SK-N-SH treated with all-trans-retinoic acid at 6 μM for 48 hours (cell line): ENCODE results near the gene MS4A18.

Experiments used
- ATAC-seq: fragments of 200-7000 bp; cut with Tn5 transposase; 3 replicates; pipeline ENCODE4 v1.9.1; 2020; ENCODE audit warnings: mild to moderate bottlenecking, moderate library complexity
- ARNTL ChIP-seq: fragments of 450-650 bp; formaldehyde crosslinking; IDR thresholded peaks from 2 replicates; pipeline ENCODE4 v1.5.0; 2020; ENCODE audit warnings: low read depth, mild to moderate bottlenecking, moderate library complexity, borderline replicate concordance
- BACH2 ChIP-seq: fragments of 250-450 bp; sonication (Bioruptor Pico); IDR thresholded peaks from 2 replicates; pipeline ENCODE4 v1.9.0; 2021; ENCODE audit warnings: mild to moderate bottlenecking, borderline replicate concordance
- CSDC2 ChIP-seq: fragments of 250-450 bp; sonication (Bioruptor Pico); IDR thresholded peaks from 2 replicates; pipeline ENCODE4 v1.5.0; 2020; ENCODE audit warnings: mild to moderate bottlenecking, moderate library complexity
- ESRRG ChIP-seq: fragments of 250-450 bp; sonication (Bioruptor Pico); IDR thresholded peaks from 2 replicates; pipeline ENCODE4 v1.6.1; 2021; ENCODE audit warnings: mild to moderate bottlenecking
- GLIS3 ChIP-seq: fragments of 250-450 bp; sonication (Bioruptor Pico); IDR thresholded peaks from 2 replicates; pipeline ENCODE4 v1.5.0; 2020; ENCODE audit warnings: mild to moderate bottlenecking, moderate library complexity
- ISL1 ChIP-seq: fragments of 250-450 bp; sonication (Bioruptor Pico); IDR thresholded peaks from 2 replicates; pipeline ENCODE4 v2.1.2; 2022; ENCODE audit warnings: mild to moderate bottlenecking, moderate library complexity
- POU6F1 ChIP-seq: fragments of 250-450 bp; sonication (Bioruptor Pico); IDR thresholded peaks from 2 replicates; pipeline ENCODE4 v1.8.0; 2021; ENCODE audit warnings: low read depth, mild to moderate bottlenecking, moderate library complexity, borderline replicate concordance
- PPARA ChIP-seq: fragments of 250-450 bp; sonication (Bioruptor Pico); IDR thresholded peaks from 2 replicates; pipeline ENCODE4 v1.5.0; 2020; ENCODE audit warnings: mild to moderate bottlenecking, borderline replicate concordance
- RARB ChIP-seq: fragments of 250-450 bp; sonication (Bioruptor Pico); IDR thresholded peaks from 2 replicates; pipeline ENCODE4 v1.8.0; 2021; ENCODE audit warnings: mild to moderate bottlenecking, moderate library complexity
- SNAI2 ChIP-seq: fragments of 250-450 bp; sonication (Bioruptor Pico); IDR thresholded peaks from 2 replicates; pipeline ENCODE4 v1.5.0; 2020; ENCODE audit warnings: mild to moderate bottlenecking, moderate library complexity
- TCF4 ChIP-seq: fragments of 250-450 bp; sonication (Bioruptor Pico); IDR thresholded peaks from 2 replicates; pipeline ENCODE4 v1.8.0; 2021; ENCODE audit warnings: mild to moderate bottlenecking, moderate library complexity, borderline replicate concordance
- TOX ChIP-seq: fragments of 250-450 bp; sonication (Bioruptor Pico); IDR thresholded peaks from 2 replicates; pipeline ENCODE4 v1.8.0; 2021; ENCODE audit warnings: mild to moderate bottlenecking, moderate library complexity, borderline replicate concordance
- TSHZ2 ChIP-seq: fragments of 250-450 bp; sonication (Bioruptor Pico); IDR thresholded peaks from 2 replicates; pipeline ENCODE4 v1.5.0; 2020; ENCODE audit warnings: mild to moderate bottlenecking, moderate library complexity
- ZC3H10 ChIP-seq: fragments of 250-450 bp; sonication (Bioruptor Pico); IDR thresholded peaks from 2 replicates; pipeline ENCODE4 v1.5.1; 2021; ENCODE audit warnings: mild to moderate bottlenecking, moderate library complexity
- ZFP3 ChIP-seq: fragments of 250-450 bp; sonication (Bioruptor Pico); IDR thresholded peaks from 2 replicates; pipeline ENCODE4 v1.5.0; 2020; ENCODE audit warnings: mild to moderate bottlenecking, moderate library complexity
- ZNF565 ChIP-seq: fragments of 450-650 bp; formaldehyde crosslinking; conservative IDR thresholded peaks from 2 replicates; pipeline ENCODE4 v1.5.0; 2020; ENCODE audit warnings: low read depth, mild to moderate bottlenecking, moderate library complexity
- ZNF70 ChIP-seq: fragments of 450-650 bp; formaldehyde crosslinking; IDR thresholded peaks from 2 replicates; pipeline ENCODE4 v1.5.0; 2020; ENCODE audit warnings: mild to moderate bottlenecking, moderate library complexity
- ZNF8 ChIP-seq: fragments of 450-650 bp; formaldehyde crosslinking; IDR thresholded peaks from 2 replicates; pipeline ENCODE4 v1.5.0; 2020; ENCODE audit warnings: mild to moderate bottlenecking, moderate library complexity
- TF ChIP-seq, protein P1 (sequence below): fragments of 250-450 bp; sonication (Bioruptor Pico); IDR thresholded peaks from 2 replicates; pipeline ENCODE4 v1.5.1; 2021; ENCODE audit warnings: mild to moderate bottlenecking, moderate library complexity
- TF ChIP-seq, protein P2 (sequence below): fragments of 250-450 bp; sonication (Bioruptor Pico); IDR thresholded peaks from 2 replicates; pipeline ENCODE4 v1.8.0; 2020; ENCODE audit warnings: mild to moderate bottlenecking, moderate library complexity, borderline replicate concordance
- TF ChIP-seq, protein P3 (sequence below): fragments of 250-450 bp; sonication (Bioruptor Pico); IDR thresholded peaks from 2 replicates; pipeline ENCODE4 v1.5.1; 2020; ENCODE audit warnings: low read depth, mild to moderate bottlenecking, moderate library complexity

MS4A18 gene

DNA sequence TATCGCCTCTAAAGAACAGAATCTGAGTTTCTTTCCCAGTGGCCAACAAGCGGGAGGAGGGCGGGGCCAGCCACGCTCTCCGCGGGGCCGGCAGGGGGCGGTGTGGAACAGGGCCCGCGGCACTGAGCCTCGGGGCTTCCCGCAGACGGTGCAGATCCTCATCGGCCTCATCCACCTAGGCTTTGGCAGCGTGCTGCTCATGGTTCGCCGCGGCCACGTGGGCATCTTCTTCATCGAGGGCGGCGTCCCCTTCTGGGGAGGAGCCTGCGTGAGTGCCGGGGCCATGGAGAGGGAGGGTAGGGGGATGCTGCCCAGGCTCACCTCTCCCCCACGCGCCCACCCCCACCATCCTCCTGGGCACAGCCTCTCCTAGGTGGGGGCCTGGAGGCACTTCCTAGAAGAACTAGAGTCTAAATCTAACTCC is 42.9 kb downstream of the MS4A18 start:
- ATAC-seq, result peak; percentile 75

GRCh38 chr11:60768202-60768601 is 43.7 kb downstream of the MS4A18 start:
- no peak for ATAC-seq
- TF ChIP-seq SNAI2, result no peak
- TF ChIP-seq ESRRG, result no peak
- TF ChIP-seq ZNF565 (CRISPR knock-in tag), result no peak
- no peak for TF ChIP-seq PPARA (CRISPR knock-in tag)
- TF ChIP-seq, protein P1, sequence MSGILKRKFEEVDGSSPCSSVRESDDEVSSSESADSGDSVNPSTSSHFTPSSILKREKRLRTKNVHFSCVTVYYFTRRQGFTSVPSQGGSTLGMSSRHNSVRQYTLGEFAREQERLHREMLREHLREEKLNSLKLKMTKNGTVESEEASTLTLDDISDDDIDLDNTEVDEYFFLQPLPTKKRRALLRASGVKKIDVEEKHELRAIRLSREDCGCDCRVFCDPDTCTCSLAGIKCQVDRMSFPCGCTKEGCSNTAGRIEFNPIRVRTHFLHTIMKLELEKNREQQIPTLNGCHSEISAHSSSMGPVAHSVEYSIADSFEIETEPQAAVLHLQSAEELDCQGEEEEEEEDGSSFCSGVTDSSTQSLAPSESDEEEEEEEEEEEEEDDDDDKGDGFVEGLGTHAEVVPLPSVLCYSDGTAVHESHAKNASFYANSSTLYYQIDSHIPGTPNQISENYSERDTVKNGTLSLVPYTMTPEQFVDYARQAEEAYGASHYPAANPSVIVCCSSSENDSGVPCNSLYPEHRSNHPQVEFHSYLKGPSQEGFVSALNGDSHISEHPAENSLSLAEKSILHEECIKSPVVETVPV, result no peak
- no peak for TF ChIP-seq ISL1 (CRISPR knock-in tag)
- no peak for TF ChIP-seq ARNTL (CRISPR knock-in tag)
- no peak for TF ChIP-seq POU6F1 (CRISPR knock-in tag)
- no peak for TF ChIP-seq RARB (CRISPR knock-in tag)
- no peak for TF ChIP-seq ZNF8 (CRISPR knock-in tag)
- no peak for TF ChIP-seq GLIS3 (CRISPR knock-in tag)

More for the DNA sequence above, 42.9 kb downstream of the MS4A18 start:
- TF ChIP-seq RARB (CRISPR knock-in tag) (no peak), ARNTL (CRISPR knock-in tag) (no peak), BACH2 (CRISPR knock-in tag) (no peak), ZFP3 (CRISPR knock-in tag) (no peak), ZNF70 (CRISPR knock-in tag) (no peak), ZNF565 (CRISPR knock-in tag) (no peak), POU6F1 (CRISPR knock-in tag) (no peak), ISL1 (CRISPR knock-in tag) (no peak), TOX (CRISPR knock-in tag) (no peak), TCF4 (no peak), ZC3H10 (CRISPR knock-in tag) (no peak), CSDC2 (CRISPR knock-in tag) (no peak), ESRRG (no peak), TSHZ2 (no peak), ZNF8 (CRISPR knock-in tag) (no peak), GLIS3 (CRISPR knock-in tag) (no peak)
- TF ChIP-seq, protein P2, sequence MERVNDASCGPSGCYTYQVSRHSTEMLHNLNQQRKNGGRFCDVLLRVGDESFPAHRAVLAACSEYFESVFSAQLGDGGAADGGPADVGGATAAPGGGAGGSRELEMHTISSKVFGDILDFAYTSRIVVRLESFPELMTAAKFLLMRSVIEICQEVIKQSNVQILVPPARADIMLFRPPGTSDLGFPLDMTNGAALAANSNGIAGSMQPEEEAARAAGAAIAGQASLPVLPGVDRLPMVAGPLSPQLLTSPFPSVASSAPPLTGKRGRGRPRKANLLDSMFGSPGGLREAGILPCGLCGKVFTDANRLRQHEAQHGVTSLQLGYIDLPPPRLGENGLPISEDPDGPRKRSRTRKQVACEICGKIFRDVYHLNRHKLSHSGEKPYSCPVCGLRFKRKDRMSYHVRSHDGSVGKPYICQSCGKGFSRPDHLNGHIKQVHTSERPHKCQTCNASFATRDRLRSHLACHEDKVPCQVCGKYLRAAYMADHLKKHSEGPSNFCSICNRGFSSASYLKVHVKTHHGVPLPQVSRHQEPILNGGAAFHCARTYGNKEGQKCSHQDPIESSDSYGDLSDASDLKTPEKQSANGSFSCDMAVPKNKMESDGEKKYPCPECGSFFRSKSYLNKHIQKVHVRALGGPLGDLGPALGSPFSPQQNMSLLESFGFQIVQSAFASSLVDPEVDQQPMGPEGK (CRISPR knock-in tag), result no peak
- TF ChIP-seq, protein P1, result no peak
- TF ChIP-seq, protein P3, sequence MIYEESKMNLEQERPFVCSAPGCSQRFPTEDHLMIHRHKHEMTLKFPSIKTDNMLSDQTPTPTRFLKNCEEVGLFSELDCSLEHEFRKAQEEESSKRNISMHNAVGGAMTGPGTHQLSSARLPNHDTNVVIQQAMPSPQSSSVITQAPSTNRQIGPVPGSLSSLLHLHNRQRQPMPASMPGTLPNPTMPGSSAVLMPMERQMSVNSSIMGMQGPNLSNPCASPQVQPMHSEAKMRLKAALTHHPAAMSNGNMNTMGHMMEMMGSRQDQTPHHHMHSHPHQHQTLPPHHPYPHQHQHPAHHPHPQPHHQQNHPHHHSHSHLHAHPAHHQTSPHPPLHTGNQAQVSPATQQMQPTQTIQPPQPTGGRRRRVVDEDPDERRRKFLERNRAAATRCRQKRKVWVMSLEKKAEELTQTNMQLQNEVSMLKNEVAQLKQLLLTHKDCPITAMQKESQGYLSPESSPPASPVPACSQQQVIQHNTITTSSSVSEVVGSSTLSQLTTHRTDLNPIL (CRISPR knock-in tag), result no peak
